BLaER1 treated with 17β-estradiol and CSF1 and Interleukin-3, amounts not matched to agents 10 nM and 100 nM (cell line): Measurements from ENCODE around the gene STAMBP.

Source experiments
- H3K27ac ChIP-seq, 11 experiments: shearing (Covaris generic); formaldehyde crosslinking; 2 replicates each; pipeline ENCODE4 v1.8.1; 2022
- H3K27me3 ChIP-seq, 11 experiments: shearing (Covaris generic); formaldehyde crosslinking; 2 replicates each; pipeline ENCODE4 v1.8.1; 2022
- H3K36me3 ChIP-seq, 11 experiments: shearing (Covaris generic); formaldehyde crosslinking; 2 replicates each; pipeline ENCODE4 v1.8.1; 2022
- H3K4me1 ChIP-seq, 10 experiments: shearing (Covaris generic); formaldehyde crosslinking; 2 replicates each; pipeline ENCODE4 v1.8.1; 2022
- H3K4me2 ChIP-seq, 11 experiments: shearing (Covaris generic); formaldehyde crosslinking; 2 replicates each; pipeline ENCODE4 v1.8.1; 2022
- H3K4me3 ChIP-seq, 10 experiments: shearing (Covaris generic); formaldehyde crosslinking; 2 replicates each; pipeline ENCODE4 v1.8.1; 2022
- H3K9ac ChIP-seq, 11 experiments: shearing (Covaris generic); formaldehyde crosslinking; 2 replicates each; pipeline ENCODE4 v1.8.1; 2022
- H3K9me3 ChIP-seq, 11 experiments: shearing (Covaris generic); formaldehyde crosslinking; replicated peaks in 1 of 11; 2 replicates each; pipeline ENCODE4 v1.8.1; 2022
- H4K20me1 ChIP-seq, 11 experiments: shearing (Covaris generic); formaldehyde crosslinking; 2 replicates each; pipeline ENCODE4 v1.8.1; 2022
- Cebpa-rat ChIP-seq, 11 experiments: shearing (Covaris generic); IDR thresholded peaks; 2 replicates each; pipeline ENCODE4 v1.8.1; 2022

Gene STAMBP

GRCh38 chr2:73821669-73822068 is 7.1 kb upstream of the STAMBP start:
- no peak overlapping the region for H3K9ac ChIP-seq
- no peaks in the 10 kb centered on the region for H3K36me3 ChIP-seq
- no peak overlapping the region for H3K4me2 ChIP-seq
- H4K20me1 ChIP-seq, result no peaks in the 10 kb centered on the region
- H3K4me1 ChIP-seq, result peaks cover 0 to 7% (median 0%) of the 10 kb centered on the region in 10 experiments; a peak in 2 of 20 replicates
- no peak overlapping the region for H3K4me3 ChIP-seq
- TF ChIP-seq Cebpa-rat (IDR thresholded peaks at IDR 0.05), result no peak
- no peaks in the 10 kb centered on the region for H3K27me3 ChIP-seq
- H3K27ac ChIP-seq, result no peak overlapping the region
- no peaks in the 10 kb centered on the region for H3K9me3 ChIP-seq

GRCh38 chr2:73822276-73822675 is 6.5 kb upstream of the STAMBP start:
- H4K20me1 ChIP-seq, result no peaks in the 10 kb centered on the region
- H3K36me3 ChIP-seq, result no peaks in the 10 kb centered on the region
- H3K4me1 ChIP-seq, result peaks cover 0 to 9% (median under 1%) of the 10 kb centered on the region in 10 experiments; a peak in 13 of 20 replicates
- no peak overlapping the region; a peak in 1 of 22 replicates for H3K9ac ChIP-seq
- no peak overlapping the region for H3K27ac ChIP-seq
- no peak overlapping the region for H3K4me3 ChIP-seq
- H3K9me3 ChIP-seq, result no peaks in the 10 kb centered on the region
- peak overlapping the region in 1 of 11 experiments; percentile 39; a peak in 2 of 22 replicates for H3K4me2 ChIP-seq
- no peak for TF ChIP-seq Cebpa-rat (IDR thresholded peaks at IDR 0.05)
- H3K27me3 ChIP-seq, result no peaks in the 10 kb centered on the region

- H3K4me1 ChIP-seq, result peaks cover 7 to 16% (median 8%) of the 10 kb centered on the region in 10 experiments
- H3K27me3 ChIP-seq, result no peaks in the 10 kb centered on the region
Measured at GRCh38 chr2:73822991-73823390, 5.8 kb upstream of the STAMBP start.

GRCh38 chr2:73823416-73823815 is 5.3 kb upstream of the STAMBP start:
- no peaks in the 10 kb centered on the region for H3K27me3 ChIP-seq
- no peak overlapping the region for H3K4me2 ChIP-seq
- H3K27ac ChIP-seq, result no peak overlapping the region
- H3K4me1 ChIP-seq, result peaks cover 11 to 20% (median 12%) of the 10 kb centered on the region in 10 experiments
- no peak overlapping the region for H3K4me3 ChIP-seq
- H3K9ac ChIP-seq, result no peak overlapping the region
- no peaks in the 10 kb centered on the region for H3K36me3 ChIP-seq
- no peak for TF ChIP-seq Cebpa-rat (IDR thresholded peaks at IDR 0.05)
- no peaks in the 10 kb centered on the region for H3K9me3 ChIP-seq
- no peaks in the 10 kb centered on the region for H4K20me1 ChIP-seq

More at GRCh38 chr2:73822991-73823390, 5.8 kb upstream of the STAMBP start:
- H3K9ac ChIP-seq, result no peak overlapping the region; a peak in 1 of 22 replicates
- no peak overlapping the region for H3K4me3 ChIP-seq
- H3K4me2 ChIP-seq, result no peak overlapping the region
- H3K9me3 ChIP-seq, result no peaks in the 10 kb centered on the region
- no peaks in the 10 kb centered on the region for H3K36me3 ChIP-seq
- no peak for TF ChIP-seq Cebpa-rat (IDR thresholded peaks at IDR 0.05)
- no peak overlapping the region for H3K27ac ChIP-seq
- H4K20me1 ChIP-seq, result no peaks in the 10 kb centered on the region

- H3K4me3 ChIP-seq, result no peak overlapping the region
- H3K27ac ChIP-seq, result no peak overlapping the region
Measured at GRCh38 chr2:73823916-73824523, 4.7 kb upstream of the STAMBP start.

GRCh38 chr2:73825408-73825807 is 3.4 kb upstream of the STAMBP start:
- TF ChIP-seq Cebpa-rat (IDR thresholded peaks at IDR 0.05), result no peak
- Histone ChIP-seq H3K9ac (no peak overlapping the region), H3K4me1 (peaks cover 20 to 33% (median 24%) of the 10 kb centered on the region in 10 experiments), H3K36me3 (peaks cover 0 to under 1% (median 0%) of the 10 kb centered on the region in 11 experiments; a peak in 1 of 22 replicates), H3K27ac (no peak overlapping the region), H3K4me2 (no peak overlapping the region), H3K9me3 (no peaks in the 10 kb centered on the region), H3K4me3 (no peak overlapping the region), H3K27me3 (no peaks in the 10 kb centered on the region), H4K20me1 (no peaks in the 10 kb centered on the region)

More at GRCh38 chr2:73823916-73824523, 4.7 kb upstream of the STAMBP start:
- TF ChIP-seq Cebpa-rat (IDR thresholded peaks at IDR 0.05), result no peak
- H3K9ac ChIP-seq, result no peak overlapping the region
- H3K4me2 ChIP-seq, result no peak overlapping the region
- H4K20me1 ChIP-seq, result no peaks in the 10 kb centered on the region
- H3K36me3 ChIP-seq, result no peaks in the 10 kb centered on the region
- H3K27me3 ChIP-seq, result no peaks in the 10 kb centered on the region
- H3K9me3 ChIP-seq, result no peaks in the 10 kb centered on the region
- H3K4me1 ChIP-seq, result peaks cover 11 to 20% (median 13%) of the 10 kb centered on the region in 10 experiments

- Histone ChIP-seq H4K20me1 (no peaks in the 10 kb centered on the region), H3K9me3 (peaks cover 0 to 4% (median under 1%) of the 10 kb centered on the region in 11 experiments; a peak in 9 of 22 replicates), H3K36me3 (peaks cover 5 to 17% (median 14%) of the 10 kb centered on the region in 11 experiments; a peak in 19 of 22 replicates), H3K4me1 (peaks cover 29 to 43% (median 34%) of the 10 kb centered on the region in 10 experiments), H3K4me3 (no peak overlapping the region), H3K27me3 (no peaks in the 10 kb centered on the region), H3K4me2 (peak overlapping the region in 6 of 11 experiments; percentile 83 to 94 (median 89); a peak in 7 of 22 replicates), H3K9ac (no peak overlapping the region), H3K27ac (no peak overlapping the region)
- TF ChIP-seq Cebpa-rat (IDR thresholded peaks at IDR 0.05), result no peak
Measured at GRCh38 chr2:73827018-73827417, 1.7 kb upstream of the STAMBP start.

GRCh38 chr2:73827660-73828388 is 937 bp upstream of the STAMBP start:
- peaks cover 4 to 12% (median 9%) of the 10 kb centered on the region in 11 experiments; a peak in 18 of 22 replicates for H3K9me3 ChIP-seq
- no peaks in the 10 kb centered on the region for H3K27me3 ChIP-seq
- H3K4me2 ChIP-seq, result peak overlapping the region; percentile 69 to 94 (median 89)
- H4K20me1 ChIP-seq, result no peaks in the 10 kb centered on the region
- no peak for TF ChIP-seq Cebpa-rat (IDR thresholded peaks at IDR 0.05)
- peak overlapping the region in 10 of 11 experiments; percentile 92 to 96 (median 94); a peak in 16 of 22 replicates for H3K27ac ChIP-seq
- peak overlapping the region; percentile 74 to 86 (median 79) for H3K4me3 ChIP-seq
- peaks cover 13 to 25% (median 22%) of the 10 kb centered on the region in 11 experiments for H3K36me3 ChIP-seq
- peak overlapping the region in 10 of 11 experiments; percentile 87 to 92 (median 90); a peak in 18 of 22 replicates for H3K9ac ChIP-seq
- peaks cover 35 to 45% (median 41%) of the 10 kb centered on the region in 10 experiments for H3K4me1 ChIP-seq

GRCh38 chr2:73828389-73828817 is 358 bp upstream of the STAMBP start:
- Histone ChIP-seq H3K9ac (peak overlapping the region; percentile 87 to 92 (median 90); a peak in 21 of 22 replicates), H3K27me3 (no peaks in the 10 kb centered on the region), H3K36me3 (peaks cover 17 to 30% (median 28%) of the 10 kb centered on the region in 11 experiments), H4K20me1 (no peaks in the 10 kb centered on the region), H3K4me1 (peaks cover 35 to 48% (median 44%) of the 10 kb centered on the region in 10 experiments), H3K9me3 (peaks cover 6 to 18% (median 13%) of the 10 kb centered on the region in 11 experiments; a peak in 18 of 22 replicates), H3K4me2 (peak overlapping the region; percentile 69 to 94 (median 89)), H3K27ac (peak overlapping the region; percentile 86 to 96 (median 94); a peak in 21 of 22 replicates), H3K4me3 (peak overlapping the region; percentile 74 to 86 (median 79))
- TF ChIP-seq Cebpa-rat (IDR thresholded peaks at IDR 0.05), result no peak
